WTC11 (cell line): Measurements from ENCODE around the gene SETD7. TPM values are rescaled to one million over a fixed set of nuclear protein-coding genes. Genes with fewer than 3 reads are reported as not detected.

Experiments used
- ATAC-seq: fragments of 200-7000 bp; cut with Tn5 transposase; 2 replicates; pipeline ENCODE4 v1.10.0; 2021; ENCODE audit warnings: mild to moderate bottlenecking, moderate library complexity
- CTCF ChIA-PET: fragments of 300-600 bp; sonication (Branson Sonifier 250); formaldehyde crosslinking; loops from one replicate; lab custom pipeline; 2021; ENCODE audit warnings: antibody characterized with exemption; lab: Charles Lee
- POLR2A ChIA-PET: fragments of 350-600 bp; sonication (Branson Sonifier 250); formaldehyde crosslinking; loops from one replicate; lab custom pipeline; 2021; ENCODE audit warnings: antibody characterized with exemption; lab: Charles Lee
- DNase-seq: peaks from one replicate; pipeline ENCODE4 v3.0.0; 2021; ENCODE audit warnings: low spot score
- H3K27ac Mint-ChIP-seq: 2 replicates; pipeline ENCODE4 v1.8.0; 2021; ENCODE audit warnings: mixed read lengths
- H3K27me3 Mint-ChIP-seq: 2 replicates; pipeline ENCODE4 v1.8.0; 2021; ENCODE audit warnings: low read depth, mild to moderate bottlenecking, moderate library complexity, mixed read lengths
- H3K36me3 Mint-ChIP-seq: 2 replicates; pipeline ENCODE4 v1.8.0; 2021; ENCODE audit warnings: mixed read lengths
- H3K4me1 Mint-ChIP-seq: 2 replicates; pipeline ENCODE4 v1.8.0; 2022; ENCODE audit warnings: mixed read lengths
- H3K4me3 Mint-ChIP-seq: 2 replicates; pipeline ENCODE4 v1.8.0; 2021; ENCODE audit warnings: mild to moderate bottlenecking, moderate library complexity, mixed read lengths
- H3K9me3 Mint-ChIP-seq: 2 replicates; pipeline ENCODE4 v1.8.0; 2021; ENCODE audit warnings: mixed read lengths
- CBFB ChIP-seq: sonication (generic); formaldehyde crosslinking; IDR thresholded peaks from 2 replicates; pipeline ENCODE4 v1.8.1; 2022; ENCODE audit warnings: mild to moderate bottlenecking, low read depth, missing genetic modification reagents
- CREB1 ChIP-seq: sonication (generic); formaldehyde crosslinking; IDR thresholded peaks from 2 replicates; pipeline ENCODE4 v1.8.0; 2023; ENCODE audit warnings: mild to moderate bottlenecking, missing genetic modification reagents
- ETV6 ChIP-seq: sonication (generic); formaldehyde crosslinking; IDR thresholded peaks from 2 replicates; pipeline ENCODE4 v1.8.1; 2022; ENCODE audit warnings: mild to moderate bottlenecking, missing genetic modification reagents
- FOXJ3 ChIP-seq: sonication (generic); formaldehyde crosslinking; IDR thresholded peaks from 2 replicates; pipeline ENCODE4 v1.9.0; 2021; ENCODE audit warnings: missing genetic modification reagents, mild to moderate bottlenecking, borderline replicate concordance
- GTF2I ChIP-seq: fragments of 250-450 bp; sonication (Bioruptor Pico); conservative IDR thresholded peaks from 2 replicates; pipeline ENCODE4 v1.4.0; 2021; ENCODE audit warnings: mild to moderate bottlenecking
- KAT7 ChIP-seq: sonication (generic); formaldehyde crosslinking; IDR thresholded peaks from 2 replicates; pipeline ENCODE4 v1.8.1; 2023; ENCODE audit warnings: missing genetic modification reagents, mild to moderate bottlenecking, borderline replicate concordance
- NFE2L1 ChIP-seq: sonication (generic); formaldehyde crosslinking; IDR thresholded peaks from 2 replicates; pipeline ENCODE4 v1.8.1; 2023; ENCODE audit warnings: missing genetic modification reagents
- NFYB ChIP-seq: sonication (generic); formaldehyde crosslinking; conservative IDR thresholded peaks from 2 replicates; pipeline ENCODE4 v1.8.0; 2022; ENCODE audit warnings: low read depth, missing genetic modification reagents
- NR1H2 ChIP-seq: sonication (generic); formaldehyde crosslinking; IDR thresholded peaks from 2 replicates; pipeline ENCODE4 v1.9.0; 2021; ENCODE audit warnings: mild to moderate bottlenecking, moderate library complexity, missing genetic modification reagents
- NR2C2 ChIP-seq: sonication (generic); formaldehyde crosslinking; IDR thresholded peaks from 2 replicates; pipeline ENCODE4 v1.8.0; 2022; ENCODE audit warnings: mild to moderate bottlenecking, missing genetic modification reagents
- NR3C1 ChIP-seq: sonication (generic); formaldehyde crosslinking; conservative IDR thresholded peaks from 2 replicates; pipeline ENCODE4 v1.8.1; 2023; ENCODE audit warnings: low read depth, mild to moderate bottlenecking, missing genetic modification reagents
- OVOL2 ChIP-seq: fragments of 250-450 bp; sonication (Bioruptor Pico); IDR thresholded peaks from 2 replicates; pipeline ENCODE4 v1.9.0; 2021; ENCODE audit warnings: mild to moderate bottlenecking, borderline replicate concordance
- RELA ChIP-seq: sonication (generic); formaldehyde crosslinking; IDR thresholded peaks from 2 replicates; pipeline ENCODE4 v1.8.1; 2022; ENCODE audit warnings: missing genetic modification reagents, mild to moderate bottlenecking, borderline replicate concordance
- RORB ChIP-seq: fragments of 250-450 bp; sonication (Bioruptor Pico); IDR thresholded peaks from 2 replicates; pipeline ENCODE4 v1.9.0; 2021; ENCODE audit warnings: mild to moderate bottlenecking
- SOX15 ChIP-seq: fragments of 250-450 bp; sonication (Bioruptor Pico); IDR thresholded peaks from 2 replicates; pipeline ENCODE4 v1.9.0; 2021; ENCODE audit warnings: mild to moderate bottlenecking
- ZNF138 ChIP-seq: sonication (generic); formaldehyde crosslinking; conservative IDR thresholded peaks from 2 replicates; pipeline ENCODE4 v1.8.1; 2022; ENCODE audit warnings: mild to moderate bottlenecking, moderate library complexity, missing genetic modification reagents
- ZNF219 ChIP-seq: sonication (generic); formaldehyde crosslinking; IDR thresholded peaks from 2 replicates; pipeline ENCODE4 v1.8.0; 2023; ENCODE audit warnings: missing genetic modification reagents, mild to moderate bottlenecking, borderline replicate concordance
- ZNF232 ChIP-seq: sonication (generic); formaldehyde crosslinking; IDR thresholded peaks from 2 replicates; pipeline ENCODE4 v1.8.0; 2022; ENCODE audit warnings: mild to moderate bottlenecking, missing genetic modification reagents
- total RNA-seq: library from RNA; stranded (reverse); gene quantifications from 3 replicates; pipeline ENCODE4 v1.2.3, GENCODE V29; 2021
- TF ChIP-seq, protein P1 (sequence below): fragments of 250-450 bp; sonication (Bioruptor Pico); conservative IDR thresholded peaks from 2 replicates; pipeline ENCODE4 v1.9.0; 2021; ENCODE audit warnings: mild to moderate bottlenecking
- TF ChIP-seq, protein P2 (sequence below): sonication (generic); formaldehyde crosslinking; IDR thresholded peaks from 2 replicates; pipeline ENCODE4 v1.8.0; 2023; ENCODE audit warnings: missing genetic modification reagents, mild to moderate bottlenecking, borderline replicate concordance
- TF ChIP-seq, protein P3 (sequence below): sonication (generic); formaldehyde crosslinking; IDR thresholded peaks from 2 replicates; pipeline ENCODE4 v1.8.0; 2023; ENCODE audit warnings: missing genetic modification reagents
- TF ChIP-seq, protein P4 (sequence below): sonication (generic); formaldehyde crosslinking; IDR thresholded peaks from 2 replicates; pipeline ENCODE4 v1.8.1; 2022; ENCODE audit warnings: mild to moderate bottlenecking, missing genetic modification reagents, moderate library complexity, borderline replicate concordance
- TF ChIP-seq, protein P5 (sequence below): fragments of 250-450 bp; sonication (Bioruptor Pico); IDR thresholded peaks from 2 replicates; pipeline ENCODE4 v2.1.2; 2022; ENCODE audit warnings: mild to moderate bottlenecking, moderate library complexity
- TF ChIP-seq, protein P6 (sequence below): sonication (generic); formaldehyde crosslinking; conservative IDR thresholded peaks from 2 replicates; pipeline ENCODE4 v1.8.1; 2022; ENCODE audit warnings: mild to moderate bottlenecking, missing genetic modification reagents
- TF ChIP-seq, protein P7 (sequence below): sonication (generic); formaldehyde crosslinking; IDR thresholded peaks from 2 replicates; pipeline ENCODE4 v1.8.0; 2022; ENCODE audit warnings: mild to moderate bottlenecking, missing genetic modification reagents

The SETD7 gene
- total RNA-seq, 1 experiment from 2014 or later, result 5.6 TPM

DNA sequence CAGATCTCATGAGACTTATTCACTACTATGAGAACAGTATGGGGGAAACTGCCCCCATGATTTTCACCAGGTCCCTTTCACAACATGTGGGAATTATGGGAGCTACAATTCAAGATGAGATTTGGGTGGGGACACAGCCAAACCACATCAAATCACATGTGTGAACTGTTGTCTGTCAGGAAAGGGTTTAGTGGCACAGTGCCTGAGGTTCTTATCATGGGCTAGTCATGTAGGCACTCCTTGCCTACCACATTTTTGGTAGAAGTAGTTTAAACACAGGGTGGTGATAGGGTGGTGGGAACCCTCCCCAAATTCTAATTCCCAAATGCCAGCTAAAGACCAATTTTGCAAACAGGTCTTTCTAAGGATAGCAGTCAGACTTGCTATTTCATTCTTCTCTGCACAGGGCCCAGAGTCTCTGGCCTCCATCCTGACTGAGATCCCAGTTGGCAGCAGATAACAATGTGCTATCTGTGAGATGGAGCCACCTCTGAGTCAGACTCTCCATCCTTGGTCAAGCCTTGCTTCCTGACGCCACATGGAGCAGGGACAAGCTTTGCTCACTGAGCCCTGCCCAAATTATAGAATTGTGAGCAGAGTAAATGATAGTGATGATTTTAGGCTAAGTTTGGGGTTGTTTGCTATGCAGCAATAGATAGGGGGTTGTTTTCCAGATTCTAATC lies 33.5 kb upstream of the SETD7 start:
- no peaks in the 10 kb centered on the region for H3K4me1 Mint-ChIP-seq
- H3K4me3 Mint-ChIP-seq, result no peak overlapping the region
- no peaks in the 10 kb centered on the region for H3K9me3 Mint-ChIP-seq
- no peak overlapping the region for H3K27ac Mint-ChIP-seq
- no peaks in the 10 kb centered on the region for H3K36me3 Mint-ChIP-seq
- H3K27me3 Mint-ChIP-seq, result peaks cover 4% of the 10 kb centered on the region
- ChIA-PET CTCF (no interaction called here), POLR2A (no interaction called here)
- ATAC-seq (no peak), DNase-seq (no peak)
- TF ChIP-seq KAT7 (CRISPR knock-in tag) (no peak), CBFB (CRISPR knock-in tag) (no peak), NR3C1 (CRISPR knock-in tag) (no peak), NFE2L1 (CRISPR knock-in tag) (no peak), RORB (CRISPR knock-in tag) (no peak), NR2C2 (CRISPR knock-in tag) (no peak), GTF2I (CRISPR knock-in tag) (no peak), NFYB (no peak), FOXJ3 (CRISPR knock-in tag) (no peak), ZNF232 (no peak), SOX15 (CRISPR knock-in tag) (no peak), ETV6 (no peak)
- TF ChIP-seq, protein P1, sequence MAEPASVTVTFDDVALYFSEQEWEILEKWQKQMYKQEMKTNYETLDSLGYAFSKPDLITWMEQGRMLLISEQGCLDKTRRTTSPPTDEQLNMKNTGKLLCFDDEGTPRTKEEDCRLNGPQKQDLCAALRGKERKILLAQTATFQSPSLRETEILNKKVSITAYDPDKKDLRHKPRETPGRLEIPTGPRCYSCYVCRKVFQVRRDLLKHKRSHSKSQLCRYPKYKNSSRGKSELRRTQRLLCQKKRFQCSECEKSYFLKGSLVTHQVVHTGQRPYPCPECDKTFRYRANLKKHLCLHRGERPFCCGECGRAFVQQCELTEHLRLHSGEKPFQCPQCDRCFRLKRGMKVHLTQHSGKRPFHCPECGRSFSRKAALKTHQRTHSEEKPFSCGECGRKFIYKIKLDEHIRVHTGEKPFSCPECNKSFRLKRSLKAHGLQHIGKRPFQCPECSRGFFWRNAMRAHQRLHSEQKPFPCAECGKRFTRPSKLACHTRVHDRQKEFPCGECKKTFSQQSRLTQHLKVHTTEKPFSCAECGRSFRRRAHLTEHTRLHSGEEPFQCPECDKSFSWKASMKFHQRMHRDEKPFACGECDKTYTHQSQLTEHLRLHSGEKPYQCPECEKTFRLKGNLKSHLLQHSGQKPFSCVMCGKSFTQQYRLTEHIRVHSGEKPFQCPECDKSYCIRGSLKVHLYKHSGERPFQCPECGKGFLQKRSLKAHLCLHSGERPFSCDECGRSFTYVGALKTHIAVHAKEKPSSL (CRISPR knock-in tag), result no peak
- TF ChIP-seq, protein P2, sequence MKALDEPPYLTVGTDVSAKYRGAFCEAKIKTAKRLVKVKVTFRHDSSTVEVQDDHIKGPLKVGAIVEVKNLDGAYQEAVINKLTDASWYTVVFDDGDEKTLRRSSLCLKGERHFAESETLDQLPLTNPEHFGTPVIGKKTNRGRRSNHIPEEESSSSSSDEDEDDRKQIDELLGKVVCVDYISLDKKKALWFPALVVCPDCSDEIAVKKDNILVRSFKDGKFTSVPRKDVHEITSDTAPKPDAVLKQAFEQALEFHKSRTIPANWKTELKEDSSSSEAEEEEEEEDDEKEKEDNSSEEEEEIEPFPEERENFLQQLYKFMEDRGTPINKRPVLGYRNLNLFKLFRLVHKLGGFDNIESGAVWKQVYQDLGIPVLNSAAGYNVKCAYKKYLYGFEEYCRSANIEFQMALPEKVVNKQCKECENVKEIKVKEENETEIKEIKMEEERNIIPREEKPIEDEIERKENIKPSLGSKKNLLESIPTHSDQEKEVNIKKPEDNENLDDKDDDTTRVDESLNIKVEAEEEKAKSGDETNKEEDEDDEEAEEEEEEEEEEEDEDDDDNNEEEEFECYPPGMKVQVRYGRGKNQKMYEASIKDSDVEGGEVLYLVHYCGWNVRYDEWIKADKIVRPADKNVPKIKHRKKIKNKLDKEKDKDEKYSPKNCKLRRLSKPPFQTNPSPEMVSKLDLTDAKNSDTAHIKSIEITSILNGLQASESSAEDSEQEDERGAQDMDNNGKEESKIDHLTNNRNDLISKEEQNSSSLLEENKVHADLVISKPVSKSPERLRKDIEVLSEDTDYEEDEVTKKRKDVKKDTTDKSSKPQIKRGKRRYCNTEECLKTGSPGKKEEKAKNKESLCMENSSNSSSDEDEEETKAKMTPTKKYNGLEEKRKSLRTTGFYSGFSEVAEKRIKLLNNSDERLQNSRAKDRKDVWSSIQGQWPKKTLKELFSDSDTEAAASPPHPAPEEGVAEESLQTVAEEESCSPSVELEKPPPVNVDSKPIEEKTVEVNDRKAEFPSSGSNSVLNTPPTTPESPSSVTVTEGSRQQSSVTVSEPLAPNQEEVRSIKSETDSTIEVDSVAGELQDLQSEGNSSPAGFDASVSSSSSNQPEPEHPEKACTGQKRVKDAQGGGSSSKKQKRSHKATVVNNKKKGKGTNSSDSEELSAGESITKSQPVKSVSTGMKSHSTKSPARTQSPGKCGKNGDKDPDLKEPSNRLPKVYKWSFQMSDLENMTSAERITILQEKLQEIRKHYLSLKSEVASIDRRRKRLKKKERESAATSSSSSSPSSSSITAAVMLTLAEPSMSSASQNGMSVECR (CRISPR knock-in tag), result no peak
- TF ChIP-seq, protein P3, sequence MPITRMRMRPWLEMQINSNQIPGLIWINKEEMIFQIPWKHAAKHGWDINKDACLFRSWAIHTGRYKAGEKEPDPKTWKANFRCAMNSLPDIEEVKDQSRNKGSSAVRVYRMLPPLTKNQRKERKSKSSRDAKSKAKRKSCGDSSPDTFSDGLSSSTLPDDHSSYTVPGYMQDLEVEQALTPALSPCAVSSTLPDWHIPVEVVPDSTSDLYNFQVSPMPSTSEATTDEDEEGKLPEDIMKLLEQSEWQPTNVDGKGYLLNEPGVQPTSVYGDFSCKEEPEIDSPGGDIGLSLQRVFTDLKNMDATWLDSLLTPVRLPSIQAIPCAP (CRISPR knock-in tag), result no peak
- TF ChIP-seq, protein P4, sequence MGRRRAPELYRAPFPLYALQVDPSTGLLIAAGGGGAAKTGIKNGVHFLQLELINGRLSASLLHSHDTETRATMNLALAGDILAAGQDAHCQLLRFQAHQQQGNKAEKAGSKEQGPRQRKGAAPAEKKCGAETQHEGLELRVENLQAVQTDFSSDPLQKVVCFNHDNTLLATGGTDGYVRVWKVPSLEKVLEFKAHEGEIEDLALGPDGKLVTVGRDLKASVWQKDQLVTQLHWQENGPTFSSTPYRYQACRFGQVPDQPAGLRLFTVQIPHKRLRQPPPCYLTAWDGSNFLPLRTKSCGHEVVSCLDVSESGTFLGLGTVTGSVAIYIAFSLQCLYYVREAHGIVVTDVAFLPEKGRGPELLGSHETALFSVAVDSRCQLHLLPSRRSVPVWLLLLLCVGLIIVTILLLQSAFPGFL (CRISPR knock-in tag), result no peak

DNA sequence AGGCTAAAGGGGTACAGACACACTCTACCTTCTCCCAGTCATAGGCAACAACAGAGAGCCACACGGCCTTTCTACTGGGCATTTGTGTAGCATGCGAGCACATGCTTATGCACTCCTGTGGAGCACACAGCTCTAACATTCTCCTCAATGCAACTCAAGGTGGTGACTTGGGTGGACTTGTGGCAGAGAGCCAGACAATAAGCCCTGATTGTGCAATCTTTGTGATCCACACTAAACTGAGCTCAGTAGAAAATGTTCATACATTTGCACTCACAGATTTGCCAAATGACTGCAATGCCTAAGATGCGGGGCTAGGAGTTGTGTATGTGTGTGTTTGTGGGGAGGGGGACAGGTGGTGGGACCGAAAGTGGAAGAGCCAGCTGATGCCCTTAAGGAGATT lies 31.4 kb upstream of the SETD7 start:
- ATAC-seq (no peak), DNase-seq (no peak)
- ChIA-PET POLR2A (no interaction called here), CTCF (interaction anchor here (0.6 kb wide), 1 partner anchor 16 kb away, joined by 4 read pairs; no protein-coding TSS in a partner anchor)
- H3K27ac Mint-ChIP-seq, result no peak overlapping the region
- peaks cover 8% of the 10 kb centered on the region for H3K27me3 Mint-ChIP-seq
- no peaks in the 10 kb centered on the region for H3K4me1 Mint-ChIP-seq
- no peaks in the 10 kb centered on the region for H3K36me3 Mint-ChIP-seq
- H3K9me3 Mint-ChIP-seq, result no peaks in the 10 kb centered on the region
- H3K4me3 Mint-ChIP-seq, result no peak overlapping the region
- TF ChIP-seq CREB1 (CRISPR knock-in tag), result no peak
- TF ChIP-seq, protein P5, sequence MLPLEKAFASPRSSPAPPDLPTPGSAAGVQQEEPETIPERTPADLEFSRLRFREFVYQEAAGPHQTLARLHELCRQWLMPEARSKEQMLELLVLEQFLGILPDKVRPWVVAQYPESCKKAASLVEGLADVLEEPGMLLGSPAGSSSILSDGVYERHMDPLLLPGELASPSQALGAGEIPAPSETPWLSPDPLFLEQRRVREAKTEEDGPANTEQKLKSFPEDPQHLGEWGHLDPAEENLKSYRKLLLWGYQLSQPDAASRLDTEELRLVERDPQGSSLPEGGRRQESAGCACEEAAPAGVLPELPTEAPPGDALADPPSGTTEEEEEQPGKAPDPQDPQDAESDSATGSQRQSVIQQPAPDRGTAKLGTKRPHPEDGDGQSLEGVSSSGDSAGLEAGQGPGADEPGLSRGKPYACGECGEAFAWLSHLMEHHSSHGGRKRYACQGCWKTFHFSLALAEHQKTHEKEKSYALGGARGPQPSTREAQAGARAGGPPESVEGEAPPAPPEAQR (CRISPR knock-in tag), result no peak
- no peak for TF ChIP-seq NR1H2 (CRISPR knock-in tag)
- no peak for TF ChIP-seq ZNF138 (CRISPR knock-in tag)
- TF ChIP-seq, protein P3 (CRISPR knock-in tag), result no peak
- TF ChIP-seq, protein P6, sequence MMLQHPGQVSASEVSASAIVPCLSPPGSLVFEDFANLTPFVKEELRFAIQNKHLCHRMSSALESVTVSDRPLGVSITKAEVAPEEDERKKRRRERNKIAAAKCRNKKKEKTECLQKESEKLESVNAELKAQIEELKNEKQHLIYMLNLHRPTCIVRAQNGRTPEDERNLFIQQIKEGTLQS (CRISPR knock-in tag), result no peak
- TF ChIP-seq, protein P7, sequence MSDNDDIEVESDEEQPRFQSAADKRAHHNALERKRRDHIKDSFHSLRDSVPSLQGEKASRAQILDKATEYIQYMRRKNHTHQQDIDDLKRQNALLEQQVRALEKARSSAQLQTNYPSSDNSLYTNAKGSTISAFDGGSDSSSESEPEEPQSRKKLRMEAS (CRISPR knock-in tag), result no peak
- no peak for TF ChIP-seq ZNF219 (CRISPR knock-in tag)
- no peak for TF ChIP-seq RELA (CRISPR knock-in tag)
- no peak for TF ChIP-seq OVOL2 (CRISPR knock-in tag)
